ENCODE data around the gene FBRSL1. TPM values are rescaled to one million over a fixed set of nuclear protein-coding genes. Genes with fewer than 3 reads are reported as not detected.

FBRSL1 gene
- total RNA-seq, 1 experiment from 2014 or later, result 12.6 TPM

DNA sequence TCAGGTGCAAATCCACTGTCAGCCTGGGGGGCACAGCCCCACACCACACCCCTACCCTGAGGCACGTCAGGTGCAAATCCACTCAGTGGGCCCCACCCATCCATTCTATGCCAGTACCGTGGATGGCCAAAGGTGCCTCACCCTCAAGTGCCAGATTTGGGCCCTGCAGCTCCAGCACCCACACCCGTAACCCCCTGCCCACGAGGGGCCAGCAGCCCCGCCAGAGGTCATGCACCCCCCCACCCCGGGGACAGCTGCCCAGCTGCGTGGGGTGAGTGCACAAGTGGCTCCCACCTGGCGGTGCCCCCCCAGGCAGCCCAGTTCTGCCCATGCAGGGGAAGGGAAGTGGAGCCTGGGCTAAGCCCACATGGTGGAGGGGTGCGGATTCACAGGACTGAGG, 51.2 kb downstream of the FBRSL1 start:
- no peak for DNase-seq (ENCODE audit: low spot score)

DNA sequence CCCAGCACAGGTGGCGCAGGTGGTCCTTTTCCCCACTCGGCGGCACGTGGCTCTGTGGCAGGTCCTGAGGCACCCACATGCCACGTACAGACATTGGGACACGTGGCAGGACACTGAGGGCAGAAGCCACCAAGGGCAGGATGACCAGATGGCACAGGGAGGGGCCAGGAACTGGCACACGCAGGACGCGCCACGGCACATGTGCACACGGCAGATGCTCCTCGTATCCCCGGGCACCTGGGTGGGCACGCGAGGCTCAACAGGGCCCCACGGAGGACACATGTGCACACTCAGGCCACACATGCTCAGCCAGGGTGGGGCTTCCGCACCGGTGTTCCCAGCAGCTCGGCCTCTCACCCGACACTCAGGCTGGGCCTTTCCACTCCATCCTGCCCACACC, 52.0 kb downstream of the FBRSL1 start:
- no peak for DNase-seq (ENCODE audit: low spot score)

DNA sequence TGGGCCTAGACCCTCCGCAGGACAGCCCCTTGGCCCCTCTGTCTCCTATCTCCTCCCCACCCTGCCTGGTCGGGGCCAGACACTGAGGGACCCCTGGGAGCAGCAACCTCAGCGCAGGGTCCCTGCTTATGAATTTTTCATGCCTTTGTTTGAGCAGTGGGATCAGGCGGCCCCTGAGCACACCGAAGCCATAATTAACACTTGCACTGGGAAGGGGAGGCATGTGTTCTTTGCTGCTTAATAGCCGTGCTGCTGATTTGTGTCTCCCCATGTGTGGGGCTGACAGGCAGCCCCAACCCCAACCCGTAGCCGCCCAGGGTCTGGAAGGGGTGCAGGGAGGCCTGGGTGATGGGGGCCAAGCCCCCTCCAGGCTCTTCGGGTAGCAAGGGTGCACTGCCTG, 52.7 kb downstream of the FBRSL1 start:
- no peak for DNase-seq (ENCODE audit: low spot score)

- no peak for DNase-seq (ENCODE audit: low spot score)
These were observed 53.5 kb downstream of the FBRSL1 start for GRCh38 chr12:132543298-132544079.

- no peak for DNase-seq (ENCODE audit: low spot score)
These were observed 54.1 kb downstream of the FBRSL1 start for GRCh38 chr12:132544080-132544397.

DNA sequence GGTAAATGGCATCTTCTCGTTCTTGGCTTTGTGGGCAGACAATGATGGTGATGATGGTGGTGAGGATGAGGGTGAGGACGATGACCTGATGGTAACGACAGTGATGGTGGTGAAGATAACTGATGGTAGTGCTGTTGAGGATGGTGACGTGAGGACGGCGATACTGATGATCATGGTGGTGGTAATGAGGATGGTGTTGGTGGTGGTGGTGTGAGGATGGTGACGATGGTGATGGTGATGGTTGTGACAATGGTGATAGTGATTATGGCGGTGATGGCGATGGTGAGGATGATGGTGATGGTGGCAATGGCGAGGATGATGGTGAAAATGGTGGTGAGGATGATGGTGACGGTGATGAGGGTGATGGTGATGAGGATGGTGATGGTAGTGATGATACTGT, 54.5 kb downstream of the FBRSL1 start:
- no peak for DNase-seq (ENCODE audit: low spot score)

- no peak for DNase-seq (ENCODE audit: low spot score)
These were observed 55.4 kb downstream of the FBRSL1 start for GRCh38 chr12:132545164-132545953.

GRCh38 chr12:132545955-132546354, 56.0 kb downstream of the FBRSL1 start:
- DNase-seq (ENCODE audit: low spot score), result no peak

DNA sequence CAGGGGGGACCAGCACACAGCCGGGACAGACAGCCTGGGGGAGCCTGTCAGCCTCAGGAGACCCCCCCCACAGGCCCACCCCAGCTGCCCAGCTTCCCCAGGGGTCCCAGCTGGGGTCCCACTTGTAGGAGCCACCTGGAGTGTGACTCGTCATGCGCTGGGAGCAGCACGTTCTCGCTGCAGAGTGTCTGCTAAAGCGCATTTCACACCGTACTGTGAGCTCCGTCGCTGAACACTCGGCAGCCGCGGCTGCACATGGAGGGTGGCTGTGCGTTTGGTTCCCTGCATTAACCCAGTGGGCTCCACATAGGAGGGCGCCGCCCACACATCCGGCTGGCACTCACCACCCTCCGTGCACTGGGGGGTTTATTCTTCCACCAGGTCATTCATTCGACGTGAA, 56.7 kb downstream of the FBRSL1 start:
- DNase-seq (ENCODE audit: low spot score), result no peak

- DNase-seq (ENCODE audit: low spot score), result no peak
These were observed 57.3 kb downstream of the FBRSL1 start for GRCh38 chr12:132547205-132547740.

GRCh38 chr12:132548430-132549058, 58.6 kb downstream of the FBRSL1 start:
- DNase-seq (ENCODE audit: low spot score), result no peak

GRCh38 chr12:132549059-132549458, 59.1 kb downstream of the FBRSL1 start:
- DNase-seq (ENCODE audit: low spot score), result no peak

- no peak for DNase-seq (ENCODE audit: low spot score)
These were observed 60.3 kb downstream of the FBRSL1 start for GRCh38 chr12:132550014-132550802.

- DNase-seq (ENCODE audit: low spot score), result no peak
These were observed 61.1 kb downstream of the FBRSL1 start for GRCh38 chr12:132550830-132551640.

DNA sequence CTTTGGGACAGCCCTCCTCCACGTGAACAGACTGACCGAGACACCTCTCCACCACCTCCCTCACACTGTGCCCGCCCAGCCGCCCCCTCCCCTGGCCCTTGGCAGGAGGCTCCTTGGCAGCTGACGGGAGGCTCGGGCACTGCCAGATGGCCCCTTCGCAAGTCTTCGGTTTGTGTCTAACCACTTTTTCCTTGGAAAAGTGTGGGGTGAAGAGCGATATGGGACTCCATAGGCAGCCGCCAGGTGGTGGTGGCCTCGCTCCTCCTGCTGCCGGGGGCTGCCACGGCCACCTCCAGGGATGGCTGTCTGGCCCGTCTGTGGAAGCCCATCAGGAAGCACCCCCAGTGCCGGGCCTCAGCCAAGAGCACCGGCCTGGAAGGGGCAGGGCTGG, 61.7 kb downstream of the FBRSL1 start:
- DNase-seq (ENCODE audit: low spot score), result no peak

- DNase-seq (ENCODE audit: low spot score), result no peak
These were observed 65.1 kb downstream of the FBRSL1 start for GRCh38 chr12:132554845-132555630.

DNA sequence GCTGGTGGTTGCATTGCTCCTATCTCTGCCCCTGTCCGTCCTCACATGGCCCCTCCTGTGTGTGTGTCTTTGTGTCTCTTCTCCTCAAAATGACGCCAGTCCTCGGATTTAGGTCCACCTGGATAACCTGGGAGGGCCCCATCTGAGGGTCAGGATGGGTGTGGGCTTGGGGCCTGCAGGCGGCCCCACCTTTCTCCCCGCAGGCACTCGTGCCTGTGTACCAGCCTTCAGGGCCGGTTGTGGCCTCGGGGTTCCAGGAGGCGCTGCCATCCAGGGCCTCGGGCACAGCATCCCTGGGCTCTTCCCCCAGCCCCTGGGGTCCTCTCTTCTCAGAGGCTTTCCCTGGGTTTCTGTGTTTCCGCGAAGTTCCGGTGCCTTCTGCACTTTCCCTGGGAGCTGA, 65.7 kb downstream of the FBRSL1 start:
- DNase-seq (ENCODE audit: low spot score), result no peak

DNA sequence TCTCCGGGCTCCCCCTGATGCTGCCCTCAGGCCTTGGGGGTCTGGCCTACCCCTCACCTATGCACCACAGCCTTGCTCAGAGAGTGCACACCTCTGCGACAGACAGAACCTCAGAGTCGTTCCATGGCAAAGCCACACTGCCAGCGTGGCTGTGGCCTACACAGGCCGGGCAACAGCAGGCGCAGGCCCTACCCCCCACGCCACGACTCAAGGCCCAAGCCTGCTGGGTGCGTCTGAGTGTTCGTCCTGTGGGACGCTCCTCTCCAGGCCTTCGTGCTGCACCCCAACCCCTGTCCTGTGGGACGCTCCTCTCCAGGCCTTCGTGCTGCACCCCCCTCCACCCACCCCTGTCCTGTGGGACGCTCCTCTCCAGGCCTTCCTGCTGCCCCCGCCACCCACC, 66.3 kb downstream of the FBRSL1 start:
- DNase-seq (ENCODE audit: low spot score), result no peak

- no peak for DNase-seq (ENCODE audit: low spot score)
These were observed 66.8 kb downstream of the FBRSL1 start for GRCh38 chr12:132556801-132557200.

Measured in A172 (cell line).